Smooth muscle cell (in vitro differentiated cells): ENCODE data around the gene BPTF. TPM values are rescaled to one million over a fixed set of nuclear protein-coding genes. Genes with fewer than 3 reads are reported as not detected.

Experiments used
- DNase-seq: peaks from one replicate; lab custom pipeline; 2025; ENCODE audit not compliant: unreplicated experiment; lab: John Stamatoyannopoulos, UW
- H2AFZ ChIP-seq: fragments of 200-600 bp; sonication (generic); 2 replicates; pipeline ENCODE4 v1.6.0; 2016; ENCODE audit warnings: antibody characterized with exemption, low read depth, mild to moderate bottlenecking
- H3F3A ChIP-seq: fragments of 200-600 bp; sonication (generic); 2 replicates; pipeline ENCODE4 v1.6.0; 2017; ENCODE audit warnings: antibody characterized with exemption, low read depth
- H3K27ac ChIP-seq: fragments of 200-600 bp; sonication (generic); 2 replicates; pipeline ENCODE4 v1.5.1; 2016; ENCODE audit warnings: low read depth, mild to moderate bottlenecking
- H3K27me3 ChIP-seq: fragments of 200-600 bp; sonication (generic); 2 replicates; pipeline ENCODE4 v1.6.1; 2016; ENCODE audit warnings: low read depth, mild to moderate bottlenecking
- H3K36me3 ChIP-seq: fragments of 200-600 bp; sonication (generic); 2 replicates; pipeline ENCODE4 v1.5.1; 2016; ENCODE audit warnings: low read depth
- H3K4me1 ChIP-seq: fragments of 200-600 bp; sonication (generic); 2 replicates; pipeline ENCODE4 v1.5.1; 2016; ENCODE audit warnings: low read depth
- H3K4me2 ChIP-seq: fragments of 200-600 bp; sonication (generic); 2 replicates; pipeline ENCODE4 v1.6.0; 2016; ENCODE audit warnings: mild to moderate bottlenecking
- H3K4me3 ChIP-seq: fragments of 200-600 bp; sonication (generic); 2 replicates; pipeline ENCODE4 v1.5.1; 2016; ENCODE audit warnings: mild to moderate bottlenecking
- H3K79me2 ChIP-seq: fragments of 200-600 bp; sonication (generic); 2 replicates; pipeline ENCODE4 v1.6.0; 2016; ENCODE audit warnings: low read depth, mild to moderate bottlenecking
- H3K9ac ChIP-seq: fragments of 200-600 bp; sonication (generic); 2 replicates; pipeline ENCODE4 v1.6.0; 2016; ENCODE audit warnings: low read depth
- H3K9me3 ChIP-seq: fragments of 200-600 bp; sonication (generic); replicated peaks from 2 replicates; pipeline ENCODE4 v1.5.1; 2016; ENCODE audit warnings: low read depth
- H4K20me1 ChIP-seq: fragments of 200-600 bp; sonication (generic); 2 replicates; pipeline ENCODE4 v1.6.0; 2016; ENCODE audit warnings: low read depth
- WGBS: methylation state at CpG from one replicate; pipeline ENCODE4 v1.1.7; 2016; ENCODE audit warnings: low lambda C conversion rate; 5-methylcytosine and 5-hydroxymethylcytosine counted together
- polyA plus RNA-seq: library from polyadenylated mRNA; unstranded; fragments of >200 nt; fragmentation: Nextera tagmentation; extraction: Ambion mirVana; gene quantifications from 2 replicates; pipeline ENCODE4 v1.2.1, GENCODE V29; 2016
- total RNA-seq: library from RNA; depleted of rRNA; stranded (reverse); fragments of >200 nt; gene quantifications from 2 replicates; pipeline ENCODE4 v1.2.3, GENCODE V29; 2014
- TF ChIP-seq, protein P1 (sequence below): fragments of 200-600 bp; sonication (generic); IDR thresholded peaks from 2 replicates; pipeline ENCODE4 v1.5.1; 2017; ENCODE audit warnings: borderline replicate concordance, mild to moderate bottlenecking, antibody characterized with exemption; ENCODE audit not compliant: insufficient read depth, poor library complexity, severe bottlenecking

BPTF gene
- total and polyA plus RNA-seq, 2 experiments from 2014 or later, result 26.8 to 51.2 TPM

DNA sequence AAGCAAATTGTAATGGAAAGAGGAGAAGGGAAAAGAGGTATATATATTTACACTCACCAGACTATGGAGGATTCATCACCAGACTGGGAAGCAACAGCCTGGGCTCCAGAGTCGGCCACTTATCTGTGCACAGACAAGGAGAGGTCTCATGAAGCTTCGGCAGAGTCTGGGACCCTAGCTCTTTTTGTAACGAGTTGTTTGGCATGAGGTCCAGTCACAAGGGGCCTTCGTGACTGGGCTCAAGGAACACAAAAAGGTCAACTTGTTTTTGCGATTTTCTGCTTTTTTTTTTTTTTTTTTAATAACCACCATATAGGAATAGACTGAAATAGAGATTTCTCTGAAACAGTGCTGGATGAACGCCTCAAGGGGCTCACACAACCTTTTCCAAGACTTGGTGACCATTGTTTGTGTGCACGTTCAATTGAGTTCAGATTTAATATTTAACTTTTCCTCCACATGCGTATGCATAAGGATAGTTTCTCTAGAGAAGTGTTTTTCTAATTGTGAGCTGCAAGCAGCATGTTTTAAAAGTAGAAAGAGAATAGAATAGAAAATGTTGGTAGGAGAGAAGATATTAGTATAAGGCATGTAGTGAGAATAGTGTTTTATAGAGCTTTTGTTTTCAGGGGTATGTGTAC, 25.8 kb downstream of the BPTF start:
- 93% methylated on average over 8 of the region's 8 CpGs for WGBS
- no peak for DNase-seq
- no peaks in the 10 kb centered on the region for H3F3A ChIP-seq
- H3K79me2 ChIP-seq, result peaks cover 100% of the 10 kb centered on the region
- peaks cover 98% of the 10 kb centered on the region for H4K20me1 ChIP-seq
- no peak overlapping the region for H3K4me2 ChIP-seq
- H3K4me1 ChIP-seq, result no peaks in the 10 kb centered on the region
- no peak overlapping the region for H3K27ac ChIP-seq
- TF ChIP-seq, protein P1, sequence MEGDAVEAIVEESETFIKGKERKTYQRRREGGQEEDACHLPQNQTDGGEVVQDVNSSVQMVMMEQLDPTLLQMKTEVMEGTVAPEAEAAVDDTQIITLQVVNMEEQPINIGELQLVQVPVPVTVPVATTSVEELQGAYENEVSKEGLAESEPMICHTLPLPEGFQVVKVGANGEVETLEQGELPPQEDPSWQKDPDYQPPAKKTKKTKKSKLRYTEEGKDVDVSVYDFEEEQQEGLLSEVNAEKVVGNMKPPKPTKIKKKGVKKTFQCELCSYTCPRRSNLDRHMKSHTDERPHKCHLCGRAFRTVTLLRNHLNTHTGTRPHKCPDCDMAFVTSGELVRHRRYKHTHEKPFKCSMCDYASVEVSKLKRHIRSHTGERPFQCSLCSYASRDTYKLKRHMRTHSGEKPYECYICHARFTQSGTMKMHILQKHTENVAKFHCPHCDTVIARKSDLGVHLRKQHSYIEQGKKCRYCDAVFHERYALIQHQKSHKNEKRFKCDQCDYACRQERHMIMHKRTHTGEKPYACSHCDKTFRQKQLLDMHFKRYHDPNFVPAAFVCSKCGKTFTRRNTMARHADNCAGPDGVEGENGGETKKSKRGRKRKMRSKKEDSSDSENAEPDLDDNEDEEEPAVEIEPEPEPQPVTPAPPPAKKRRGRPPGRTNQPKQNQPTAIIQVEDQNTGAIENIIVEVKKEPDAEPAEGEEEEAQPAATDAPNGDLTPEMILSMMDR, result no peak
- H2AFZ ChIP-seq, result no peak overlapping the region
- no peak overlapping the region for H3K4me3 ChIP-seq
- H3K9me3 ChIP-seq, result no peaks in the 10 kb centered on the region
- H3K36me3 ChIP-seq, result peaks cover 6% of the 10 kb centered on the region
- no peaks in the 10 kb centered on the region for H3K27me3 ChIP-seq
- no peak overlapping the region for H3K9ac ChIP-seq

DNA sequence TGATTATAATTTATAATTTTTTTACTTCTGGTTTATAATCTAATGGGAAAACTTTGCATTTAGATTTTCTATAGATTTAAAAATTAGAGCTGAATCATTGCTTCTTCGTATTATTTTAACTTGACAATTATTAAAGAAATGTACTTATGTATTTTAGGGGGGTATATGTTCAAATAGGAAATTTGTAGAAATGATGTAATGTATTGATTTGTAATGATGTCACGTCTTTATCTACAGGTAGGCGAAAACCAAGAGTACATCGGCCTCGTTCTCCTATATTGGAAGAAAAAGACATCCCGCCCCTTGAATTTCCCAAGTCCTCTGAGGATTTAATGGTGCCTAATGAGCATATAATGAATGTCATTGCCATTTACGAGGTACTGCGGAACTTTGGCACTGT, 28.4 kb downstream of the BPTF start:
- Histone ChIP-seq H4K20me1 (peaks cover 98% of the 10 kb centered on the region), H3F3A (no peaks in the 10 kb centered on the region), H3K4me2 (no peak overlapping the region), H2AFZ (no peak overlapping the region), H3K79me2 (peaks cover 95% of the 10 kb centered on the region), H3K4me3 (no peak overlapping the region), H3K4me1 (no peaks in the 10 kb centered on the region), H3K27ac (no peak overlapping the region), H3K27me3 (no peaks in the 10 kb centered on the region), H3K9ac (no peak overlapping the region), H3K9me3 (no peaks in the 10 kb centered on the region), H3K36me3 (peaks cover 6% of the 10 kb centered on the region)
- 96% methylated on average over 8 of the region's 8 CpGs for WGBS
- DNase-seq, result no peak
- TF ChIP-seq, protein P1, result no peak

DNA sequence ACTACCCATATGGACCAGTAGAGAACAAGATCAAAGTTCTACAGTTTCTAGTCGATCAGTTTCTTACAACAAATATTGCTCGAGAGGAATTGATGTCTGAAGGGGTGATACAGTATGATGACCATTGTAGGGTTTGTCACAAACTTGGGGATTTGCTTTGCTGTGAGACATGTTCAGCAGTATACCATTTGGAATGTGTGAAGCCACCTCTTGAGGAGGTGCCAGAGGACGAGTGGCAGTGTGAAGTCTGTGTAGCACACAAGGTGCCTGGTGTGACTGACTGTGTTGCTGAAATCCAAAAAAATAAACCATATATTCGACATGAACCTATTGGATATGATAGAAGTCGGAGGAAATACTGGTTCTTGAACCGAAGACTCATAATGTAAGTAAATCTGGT, 29.1 kb downstream of the BPTF start:
- H3K4me3 ChIP-seq, result no peak overlapping the region
- no peak overlapping the region for H3K9ac ChIP-seq
- H3F3A ChIP-seq, result no peaks in the 10 kb centered on the region
- H3K79me2 ChIP-seq, result peaks cover 95% of the 10 kb centered on the region
- no peak overlapping the region for H2AFZ ChIP-seq
- H3K9me3 ChIP-seq, result no peaks in the 10 kb centered on the region
- H4K20me1 ChIP-seq, result peaks cover 98% of the 10 kb centered on the region
- H3K27ac ChIP-seq, result no peak overlapping the region
- WGBS, result 98% methylated on average over 6 of the region's 6 CpGs
- H3K4me1 ChIP-seq, result no peaks in the 10 kb centered on the region
- H3K4me2 ChIP-seq, result no peak overlapping the region
- no peaks in the 10 kb centered on the region for H3K27me3 ChIP-seq
- H3K36me3 ChIP-seq, result peaks cover 6% of the 10 kb centered on the region
- DNase-seq, result no peak
- TF ChIP-seq, protein P1, result no peak
